CD14-positive monocyte (primary cell): Measurements from ENCODE around the gene KSR2. TPM values are rescaled to one million over a fixed set of nuclear protein-coding genes. Genes with fewer than 3 reads are reported as not detected.

Experiments
- DNase-seq, 3 donors: peaks; one replicate each; pipeline ENCODE4 v3.0.0-alpha.2; 2011 to 2022
- H2AFZ ChIP-seq: 2 replicates; pipeline ENCODE4 v1.6.0; 2012; ENCODE audit warnings: mild to moderate bottlenecking, low read depth, low read length, inconsistent platforms; ENCODE audit not compliant: insufficient read depth, poor library complexity, severe bottlenecking
- H3K27ac ChIP-seq, 2 donors: 1 replicate in 1 of 2; 2 replicates in 1 of 2; pipeline ENCODE4 v1.5.1; 2012 to 2013; ENCODE audit warnings: low read length in 2 of 2, control low read depth in 1 of 2, inconsistent platforms in 1 of 2, low read depth in 1 of 2, mild to moderate bottlenecking in 1 of 2
- H3K27me3 ChIP-seq, 2 donors: one replicate each; pipeline versions ENCODE4 v1.6.0 to v1.6.1; 2011 to 2013; ENCODE audit warnings: low read length in 2 of 2; ENCODE audit not compliant: control insufficient read depth in 2 of 2, insufficient read depth in 2 of 2
- H3K36me3 ChIP-seq, 2 donors: replicated peaks in 1 of 2; 1 replicate in 1 of 2; 2 replicates in 1 of 2; pipeline versions ENCODE4 v1.5.1 to v1.6.1; 2012 to 2013; ENCODE audit warnings: low read length in 2 of 2, control low read depth in 1 of 2, inconsistent platforms in 1 of 2, mild to moderate bottlenecking in 1 of 2; ENCODE audit not compliant: insufficient read depth in 2 of 2, control insufficient read depth in 1 of 2
- H3K4me1 ChIP-seq, 2 donors: 1 replicate in 1 of 2; 2 replicates in 1 of 2; pipeline versions ENCODE4 v1.5.1 to v1.6.1; 2012 to 2013; ENCODE audit warnings: low read length in 2 of 2, control low read depth in 1 of 2, inconsistent platforms in 1 of 2, mild to moderate bottlenecking in 1 of 2, moderate library complexity in 1 of 2; ENCODE audit not compliant: insufficient read depth in 2 of 2, control insufficient read depth in 1 of 2
- H3K4me2 ChIP-seq: replicated peaks from 2 replicates; pipeline ENCODE3; 2012; ENCODE audit warnings: low read length, moderate library complexity, mild to moderate bottlenecking; ENCODE audit not compliant: poor library complexity, severe bottlenecking; ENCODE audit errors: extremely low read depth
- H3K4me3 ChIP-seq, 3 experiments: fragments of 200-600 bp in 1 of 3; sonication (generic) in 1 of 3; replicated peaks in 1 of 3; 1 replicate in 2 of 3; 2 replicates in 1 of 3; pipeline ENCODE4 v1.5.1; 2011 to 2013; ENCODE audit warnings: low read length in 3 of 3, mild to moderate bottlenecking in 3 of 3, control low read depth in 2 of 3, low read depth in 2 of 3, inconsistent platforms in 1 of 3, moderate library complexity in 1 of 3
- H3K79me2 ChIP-seq: 2 replicates; pipeline ENCODE4 v1.6.0; 2012; ENCODE audit warnings: mild to moderate bottlenecking, control low read depth, inconsistent platforms, low read length, moderate library complexity; ENCODE audit not compliant: insufficient read depth
- H3K9ac ChIP-seq: 2 replicates; pipeline ENCODE4 v1.6.0; 2017; ENCODE audit warnings: low read length, mild to moderate bottlenecking; ENCODE audit not compliant: insufficient read depth, poor library complexity, severe bottlenecking
- H3K9me3 ChIP-seq, 2 donors: replicated peaks in 1 of 2; 1 replicate in 1 of 2; 2 replicates in 1 of 2; pipeline versions ENCODE4 v1.5.1 to v1.6.1; 2012 to 2013; ENCODE audit warnings: low read length in 2 of 2, control low read depth in 1 of 2; ENCODE audit not compliant: control insufficient read depth in 1 of 2, insufficient read depth in 1 of 2
- H4K20me1 ChIP-seq: 2 replicates; pipeline ENCODE4 v1.6.0; 2012; ENCODE audit warnings: mild to moderate bottlenecking, low read length, control low read depth, moderate library complexity; ENCODE audit not compliant: insufficient read depth
- H3K27ac Mint-ChIP-seq, 7 donors: one replicate each; pipeline ENCODE4 v1.8.0; 2020; ENCODE audit warnings: mild to moderate bottlenecking in 7 of 7, mixed read lengths in 7 of 7, moderate library complexity in 6 of 7, inconsistent platforms in 2 of 7
- H3K27me3 Mint-ChIP-seq, 3 donors: one replicate each; pipeline ENCODE4 v1.8.0; 2021 to 2022; ENCODE audit warnings: low read depth in 3 of 3, mild to moderate bottlenecking in 3 of 3, mixed read lengths in 3 of 3, moderate library complexity in 3 of 3, inconsistent platforms in 1 of 3
- H3K36me3 Mint-ChIP-seq, 2 donors: one replicate each; pipeline ENCODE4 v1.8.0; 2020; ENCODE audit warnings: mixed read lengths in 2 of 2, inconsistent platforms in 1 of 2, mild to moderate bottlenecking in 1 of 2
- H3K4me1 Mint-ChIP-seq: one replicate; pipeline ENCODE4 v1.8.0; 2020; ENCODE audit warnings: mild to moderate bottlenecking, mixed read lengths
- H3K4me3 Mint-ChIP-seq, 2 donors: one replicate each; pipeline ENCODE4 v1.8.0; 2020; ENCODE audit warnings: mild to moderate bottlenecking in 2 of 2, mixed read lengths in 2 of 2, moderate library complexity in 1 of 2
- H3K9me3 Mint-ChIP-seq, 7 donors: one replicate each; pipeline ENCODE4 v1.8.0; 2020 to 2022; ENCODE audit warnings: mixed read lengths in 7 of 7, mild to moderate bottlenecking in 6 of 7, moderate library complexity in 6 of 7, inconsistent platforms in 2 of 7
- WGBS: methylation state at CpG from one replicate; pipeline ENCODE4 v1.1.5; 2013; ENCODE audit warnings: missing lambda C conversion rate; ENCODE audit not compliant: insufficient coverage; 5-methylcytosine and 5-hydroxymethylcytosine counted together
- intact Hi-C, 2 donors: fragments of 100-400 bp; cut with micrococcal nuclease; formaldehyde crosslinking; loops; one replicate each; pipeline versions ENCODE4 v1.15.0 to v1.15.1; 2023
- polyA plus RNA-seq, 3 donors: library from polyadenylated mRNA; depleted of rRNA in 1 of 3; unstranded in 2 of 3; stranded (reverse) in 1 of 3; fragments of 300-500 nt in 2 of 3; fragments of >200 nt in 1 of 3; fragmentation: Illumina TruSeq in 2 of 3; gene quantifications; 1 replicate in 2 of 3; 2 replicates in 1 of 3; pipeline ENCODE4 v1.2.3, GENCODE V29; 2012 to 2021
- TF ChIP-seq, protein P1 (sequence below): fragments of 200-600 bp; IDR thresholded peaks from one replicate; pipeline ENCODE4 v1.8.0; 2022; ENCODE audit warnings: antibody characterized with exemption, mild to moderate bottlenecking

KSR2 gene
- polyA plus RNA-seq, 3 donors, result not detected

DNA sequence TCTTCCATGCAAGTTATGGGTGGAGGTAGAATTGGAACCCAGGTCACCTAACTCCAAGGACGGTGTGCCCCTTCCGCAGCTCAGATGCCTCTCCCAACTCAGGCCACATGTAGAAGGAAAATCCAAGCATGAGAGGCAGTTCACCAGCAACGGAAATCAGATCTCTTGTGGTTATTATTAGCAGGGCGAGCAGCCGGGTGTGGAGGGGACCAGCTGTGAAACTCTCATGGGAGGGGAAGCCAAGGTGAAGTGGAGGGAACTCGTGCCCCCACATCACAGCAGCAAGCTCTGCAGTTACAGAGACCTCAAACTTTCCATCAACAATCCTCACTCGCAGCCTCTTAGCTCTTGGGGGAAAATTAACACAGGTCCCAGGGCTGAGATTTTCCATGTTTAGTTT, 79.7 kb downstream of the KSR2 start:
- WGBS, result 83% methylated on average over 1 of the region's 7 CpGs
- no peak overlapping the region for H3K4me3 Mint-ChIP-seq
- DNase-seq, result no peak
- no peaks in the 10 kb centered on the region for H3K36me3 Mint-ChIP-seq
- Histone ChIP-seq H2AFZ (no peak overlapping the region), H3K9ac (no peak overlapping the region), H3K9me3 (no peaks in the 10 kb centered on the region), H3K4me1 (no peaks in the 10 kb centered on the region), H3K36me3 (no peaks in the 10 kb centered on the region), H3K4me2 (no peak overlapping the region), H4K20me1 (no peaks in the 10 kb centered on the region), H3K79me2 (no peaks in the 10 kb centered on the region), H3K27ac (no peak overlapping the region), H3K27me3 (no peaks in the 10 kb centered on the region), H3K4me3 (no peak overlapping the region)
- intact Hi-C loops, result no loop called here
- TF ChIP-seq, protein P1, sequence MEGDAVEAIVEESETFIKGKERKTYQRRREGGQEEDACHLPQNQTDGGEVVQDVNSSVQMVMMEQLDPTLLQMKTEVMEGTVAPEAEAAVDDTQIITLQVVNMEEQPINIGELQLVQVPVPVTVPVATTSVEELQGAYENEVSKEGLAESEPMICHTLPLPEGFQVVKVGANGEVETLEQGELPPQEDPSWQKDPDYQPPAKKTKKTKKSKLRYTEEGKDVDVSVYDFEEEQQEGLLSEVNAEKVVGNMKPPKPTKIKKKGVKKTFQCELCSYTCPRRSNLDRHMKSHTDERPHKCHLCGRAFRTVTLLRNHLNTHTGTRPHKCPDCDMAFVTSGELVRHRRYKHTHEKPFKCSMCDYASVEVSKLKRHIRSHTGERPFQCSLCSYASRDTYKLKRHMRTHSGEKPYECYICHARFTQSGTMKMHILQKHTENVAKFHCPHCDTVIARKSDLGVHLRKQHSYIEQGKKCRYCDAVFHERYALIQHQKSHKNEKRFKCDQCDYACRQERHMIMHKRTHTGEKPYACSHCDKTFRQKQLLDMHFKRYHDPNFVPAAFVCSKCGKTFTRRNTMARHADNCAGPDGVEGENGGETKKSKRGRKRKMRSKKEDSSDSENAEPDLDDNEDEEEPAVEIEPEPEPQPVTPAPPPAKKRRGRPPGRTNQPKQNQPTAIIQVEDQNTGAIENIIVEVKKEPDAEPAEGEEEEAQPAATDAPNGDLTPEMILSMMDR, result no peak
- no peaks in the 10 kb centered on the region for H3K4me1 Mint-ChIP-seq
- no peak overlapping the region for H3K27ac Mint-ChIP-seq
- H3K27me3 Mint-ChIP-seq, result peaks cover 0 to 10% (median 7%) of the 10 kb centered on the region in 3 donors
- H3K9me3 Mint-ChIP-seq, result peaks cover 0 to 8% (median 3%) of the 10 kb centered on the region in 7 donors

DNA sequence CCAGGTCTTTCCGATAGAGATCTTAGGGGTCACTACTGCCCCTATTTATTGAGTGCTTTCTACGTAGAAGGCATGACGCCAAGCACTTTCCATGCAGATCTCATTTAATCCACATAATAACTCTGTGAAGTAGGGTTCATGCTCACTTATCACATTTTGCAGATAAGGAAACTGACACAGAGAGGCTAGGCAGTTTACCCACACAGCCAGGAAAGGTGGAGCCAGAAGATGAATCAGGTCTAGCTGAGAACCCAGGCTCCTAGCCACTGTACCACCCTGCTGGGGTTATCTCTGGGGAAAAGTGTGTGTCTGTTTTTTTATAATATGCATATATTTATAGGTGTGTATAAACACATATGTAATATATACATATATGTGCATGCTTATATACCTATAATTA, 83.6 kb downstream of the KSR2 start:
- Histone ChIP-seq H3K27ac (no peak overlapping the region), H4K20me1 (no peaks in the 10 kb centered on the region), H3K4me2 (no peak overlapping the region), H3K9ac (no peak overlapping the region), H3K4me3 (no peak overlapping the region), H3K9me3 (no peaks in the 10 kb centered on the region), H3K27me3 (no peaks in the 10 kb centered on the region), H3K4me1 (no peaks in the 10 kb centered on the region), H3K36me3 (no peaks in the 10 kb centered on the region), H2AFZ (no peak overlapping the region), H3K79me2 (no peaks in the 10 kb centered on the region)
- TF ChIP-seq, protein P1, result no peak
- H3K4me3 Mint-ChIP-seq, result no peak overlapping the region
- H3K27me3 Mint-ChIP-seq, result peaks cover 0 to 10% (median 8%) of the 10 kb centered on the region in 3 donors
- WGBS, result no CpG with 5 or more reads among the region's 3 CpGs
- intact Hi-C loops, result no loop called here
- H3K9me3 Mint-ChIP-seq, result peaks cover 0 to 5% (median 0%) of the 10 kb centered on the region in 7 donors
- H3K36me3 Mint-ChIP-seq, result no peaks in the 10 kb centered on the region
- DNase-seq, result no peak
- no peak overlapping the region for H3K27ac Mint-ChIP-seq
- H3K4me1 Mint-ChIP-seq, result peaks cover 3% of the 10 kb centered on the region
